ENCODE data around the gene HOXB3. TPM values are rescaled to one million over a fixed set of nuclear protein-coding genes. Genes with fewer than 3 reads are reported as not detected.

The HOXB3 gene
- 0.43 and 2.7 TPM in 2 replicates for total RNA-seq

GRCh38 chr17:48589831-48590606 is at the start of gene HOXB3:
Gene HOXB3, minus strand, starts transcription at chr17:48590241. Its CDS starts 37,767 bp downstream, at chr17:48552474.

GRCh38 chr17:48626245-48627117 is 36.4 kb upstream of the HOXB3 start, which contains the start of gene HOXB9:
Gene HOXB9, minus strand, starts transcription at chr17:48626358. Its CDS starts 89 bp downstream, at chr17:48626269.

GRCh38 chr17:48615047-48615962 is 25.3 kb upstream of the HOXB3 start, which contains the start of gene HOXB8:
Gene HOXB8, minus strand, starts transcription at chr17:48615292. Its CDS starts 588 bp downstream, at chr17:48614704.

GRCh38 chr17:48610282-48611211 is 20.5 kb upstream of the HOXB3 start, which contains the start of gene HOXB7:
Gene HOXB7, minus strand, starts transcription at chr17:48611017. Its CDS starts 99 bp downstream, at chr17:48610918.

GRCh38 chr17:48604770-48605329 is 14.8 kb upstream of the HOXB3 start, which contains the start of gene HOXB6:
Gene HOXB6, minus strand, starts transcription at chr17:48604986. Its CDS starts 6,836 bp downstream, at chr17:48598150.

GRCh38 chr17:48593126-48593829 is 3.2 kb upstream of the HOXB3 start, which contains the start of gene HOXB5:
Gene HOXB5, minus strand, starts transcription at chr17:48593779. Its CDS starts 97 bp downstream, at chr17:48593682.

GRCh38 chr17:48577946-48578615 is 12.0 kb downstream of the HOXB3 start, which contains the start of gene HOXB4:
Gene HOXB4, minus strand, starts transcription at chr17:48578350. Its CDS starts 31 bp downstream, at chr17:48578319.

GRCh38 chr17:48545022-48545375 is 45.0 kb downstream of the HOXB3 start, which contains the start of gene HOXB2:
Gene HOXB2, minus strand, starts transcription at chr17:48545109. Its CDS starts 198 bp downstream, at chr17:48544911.

GRCh38 chr17:48530887-48531272 is 59.2 kb downstream of the HOXB3 start, which contains the start of gene HOXB1:
Gene HOXB1, minus strand, starts transcription at chr17:48531011. Its CDS starts 107 bp downstream, at chr17:48530904.

Other genes with a start within 250 kb of the HOXB3 start
- 2.2 TPM in 1 of 2 replicates, not detected in the other for gene SKAP1, start 160.0 kb downstream of the HOXB3 start, total RNA-seq
- gene HOXB1, start 59.2 kb downstream of the HOXB3 start, total RNA-seq: not detected in 2 replicates
- gene HOXB2, start 45.1 kb downstream of the HOXB3 start, total RNA-seq: 1.5 and 2.9 TPM in 2 replicates
- gene HOXB4, start 11.9 kb downstream of the HOXB3 start, total RNA-seq: 0.21 and 0.48 TPM in 2 replicates
- gene HOXB5, start 3.5 kb upstream of the HOXB3 start, total RNA-seq: not detected in 2 replicates
- 0.21 and 3.4 TPM in 2 replicates for gene HOXB6, start 14.7 kb upstream of the HOXB3 start, total RNA-seq
- 0.21 and 1.4 TPM in 2 replicates for gene HOXB7, start 20.8 kb upstream of the HOXB3 start, total RNA-seq
- gene HOXB8, start 25.1 kb upstream of the HOXB3 start, total RNA-seq: 1.2 TPM in 1 of 2 replicates, not detected in the other
- 2.9 TPM in 1 of 2 replicates, not detected in the other for gene HOXB9, start 36.1 kb upstream of the HOXB3 start, total RNA-seq
- gene PRAC1, start 132.3 kb upstream of the HOXB3 start, total RNA-seq: not detected in 2 replicates
- not detected in 2 replicates for gene PRAC2, start 132.9 kb upstream of the HOXB3 start, total RNA-seq
- 0.24 TPM in 1 of 2 replicates, not detected in the other for gene HOXB13, start 138.5 kb upstream of the HOXB3 start, total RNA-seq
- under 0.01 TPM in 1 of 2 replicates, not detected in the other for gene TTLL6, start 227.0 kb upstream of the HOXB3 start, total RNA-seq
- 27.1 and 29.4 TPM in 2 replicates for gene CALCOCO2, start 240.8 kb upstream of the HOXB3 start, total RNA-seq